ENCODE data around the gene ZNF772. TPM values are rescaled to one million over a fixed set of nuclear protein-coding genes. Genes with fewer than 3 reads are reported as not detected.
"Not testable (repeated sequence)": the region's sequence is repeated elsewhere in the genome, so short reads cannot be mapped to it uniquely, and the experiment has no call there.

The ZNF772 gene
- total RNA-seq, result 7.6 TPM
- long read RNA-seq, transcript ZNF772-206 (3 exons, 737 nt), result major isoform, 8 of 12 reads
- long read RNA-seq, partial matches to known transcripts, result 0 of 12 reads
- long read RNA-seq, other reads (novel, unspliced or antisense), result 3 of 12 reads

GRCh38 chr19:57477191-57478008 lies at the start of gene ZNF772:
TSS of gene ZNF772 (minus strand) at chr19:57477566. CDS start at chr19:57477309, 257 bp downstream.
- peak; percentile 94 for DNase-seq (ENCODE audit: low spot score)

- DNase-seq (ENCODE audit: low spot score), result not testable (repeated sequence)
These were observed 40.7 kb upstream of the ZNF772 start for GRCh38 chr19:57518021-57518420.

- DNase-seq (ENCODE audit: low spot score), result no peak
These were observed 37.9 kb upstream of the ZNF772 start for GRCh38 chr19:57515255-57515654.

- no peak for DNase-seq (ENCODE audit: low spot score)
These were observed 35.5 kb upstream of the ZNF772 start for GRCh38 chr19:57512845-57513244.

- DNase-seq (ENCODE audit: low spot score), result no peak
These were observed 34.1 kb upstream of the ZNF772 start for GRCh38 chr19:57511484-57511883.

- DNase-seq (ENCODE audit: low spot score), result no peak
These were observed 28.8 kb upstream of the ZNF772 start for GRCh38 chr19:57506163-57506562.

GRCh38 chr19:57500400-57500799 lies 23.0 kb upstream of the ZNF772 start:
- DNase-seq (ENCODE audit: low spot score), result not testable (repeated sequence)

GRCh38 chr19:57499680-57500395 lies 22.5 kb upstream of the ZNF772 start, which contains the start of gene ZNF773:
TSS of gene ZNF773 (plus strand) at chr19:57499938. CDS start at chr19:57500081, 143 bp downstream.
- peak; percentile 98 for DNase-seq (ENCODE audit: low spot score)

- DNase-seq (ENCODE audit: low spot score), result not testable (repeated sequence)
These were observed 21.9 kb upstream of the ZNF772 start for GRCh38 chr19:57499332-57499679.

- not testable (repeated sequence) for DNase-seq (ENCODE audit: low spot score)
These were observed 10.9 kb upstream of the ZNF772 start for GRCh38 chr19:57488299-57488644.

- DNase-seq (ENCODE audit: low spot score), result peak; percentile 95
These were observed 10.3 kb upstream of the ZNF772 start, which contains the start of gene ZNF419 for GRCh38 chr19:57487477-57488298. TSS of gene ZNF419 (plus strand) at chr19:57487750. CDS start at chr19:57487951, 201 bp downstream.

GRCh38 chr19:57473646-57474045 lies 3.7 kb downstream of the ZNF772 start:
- no peak for DNase-seq (ENCODE audit: low spot score)

GRCh38 chr19:57466489-57466888 lies 10.9 kb downstream of the ZNF772 start:
- no peak for DNase-seq (ENCODE audit: low spot score)

GRCh38 chr19:57465680-57466381 lies 11.5 kb downstream of the ZNF772 start:
- no peak for DNase-seq (ENCODE audit: low spot score)

- DNase-seq (ENCODE audit: low spot score), result no peak
These were observed 25.1 kb downstream of the ZNF772 start for GRCh38 chr19:57452307-57452706.

- no peak for DNase-seq (ENCODE audit: low spot score)
These were observed 34.2 kb downstream of the ZNF772 start for GRCh38 chr19:57443121-57443696.

GRCh38 chr19:57441979-57442752 lies 35.2 kb downstream of the ZNF772 start:
- no peak for DNase-seq (ENCODE audit: low spot score)

- DNase-seq (ENCODE audit: low spot score), result no peak
These were observed 38.4 kb downstream of the ZNF772 start for GRCh38 chr19:57438925-57439324.

- DNase-seq (ENCODE audit: low spot score), result no peak
These were observed 39.4 kb downstream of the ZNF772 start for GRCh38 chr19:57437931-57438330.

All from mesenteric fat pad (tissue), 1 donor.